ENCODE results near the gene GYS2.

GYS2 gene

GRCh38 chr12:21501258-21502163, 103.1 kb downstream of the GYS2 start, which contains the start of the genes GOLT1B and RECQL:
Gene GOLT1B, plus strand, starts transcription at chr12:21501789. Its CDS starts 135 bp downstream, at chr12:21501924.
Gene RECQL, minus strand, starts transcription at chr12:21501635. Its CDS starts 2,065 bp downstream, at chr12:21499570.
- peak; percentile 93 for DNase-seq

- no peak for DNase-seq
These were observed 103.8 kb downstream of the GYS2 start for GRCh38 chr12:21500786-21501257.

- DNase-seq, result no peak
These were observed 104.9 kb downstream of the GYS2 start for GRCh38 chr12:21499765-21500164.

Measured in NCI-H510A (cell line).